ENCODE results near the gene LMAN1L. TPM values are rescaled to one million over a fixed set of nuclear protein-coding genes. Genes with fewer than 3 reads are reported as not detected.

LMAN1L gene
- total RNA-seq, 1 donor from 2014 or later: not detected

DNA sequence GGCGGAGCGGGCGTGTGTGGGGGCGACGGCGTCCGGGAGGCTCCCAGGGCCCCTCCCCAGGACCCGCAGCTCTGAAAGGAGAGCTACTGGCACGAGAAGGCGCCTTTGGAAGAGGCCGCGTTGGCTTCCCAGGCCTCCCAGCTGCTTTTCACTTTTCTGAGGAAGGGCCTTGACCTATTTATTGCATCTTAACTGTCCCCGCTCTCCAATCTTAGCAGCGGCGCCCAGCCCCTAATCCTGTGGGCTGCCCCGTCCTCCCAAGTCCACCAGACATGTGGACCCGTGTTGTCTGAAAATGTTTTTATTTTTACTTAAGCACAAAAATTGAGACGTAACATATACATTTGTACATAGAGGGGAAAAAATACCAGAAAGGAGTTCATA is 30.8 kb downstream of the LMAN1L start:
- peaks cover 23% of the 10 kb centered on the region for H3K36me3 Mint-ChIP-seq (ENCODE audit: unreplicated experiment)
- H3K27me3 Mint-ChIP-seq (ENCODE audit: unreplicated experiment): no peaks in the 10 kb centered on the region
- TF ChIP-seq, protein P1, sequence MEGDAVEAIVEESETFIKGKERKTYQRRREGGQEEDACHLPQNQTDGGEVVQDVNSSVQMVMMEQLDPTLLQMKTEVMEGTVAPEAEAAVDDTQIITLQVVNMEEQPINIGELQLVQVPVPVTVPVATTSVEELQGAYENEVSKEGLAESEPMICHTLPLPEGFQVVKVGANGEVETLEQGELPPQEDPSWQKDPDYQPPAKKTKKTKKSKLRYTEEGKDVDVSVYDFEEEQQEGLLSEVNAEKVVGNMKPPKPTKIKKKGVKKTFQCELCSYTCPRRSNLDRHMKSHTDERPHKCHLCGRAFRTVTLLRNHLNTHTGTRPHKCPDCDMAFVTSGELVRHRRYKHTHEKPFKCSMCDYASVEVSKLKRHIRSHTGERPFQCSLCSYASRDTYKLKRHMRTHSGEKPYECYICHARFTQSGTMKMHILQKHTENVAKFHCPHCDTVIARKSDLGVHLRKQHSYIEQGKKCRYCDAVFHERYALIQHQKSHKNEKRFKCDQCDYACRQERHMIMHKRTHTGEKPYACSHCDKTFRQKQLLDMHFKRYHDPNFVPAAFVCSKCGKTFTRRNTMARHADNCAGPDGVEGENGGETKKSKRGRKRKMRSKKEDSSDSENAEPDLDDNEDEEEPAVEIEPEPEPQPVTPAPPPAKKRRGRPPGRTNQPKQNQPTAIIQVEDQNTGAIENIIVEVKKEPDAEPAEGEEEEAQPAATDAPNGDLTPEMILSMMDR (IDR thresholded peaks at IDR 0.05): no peak
- DNase-seq (ENCODE audit: extremely low spot score, unreplicated experiment): no peak
- peak overlapping the region; percentile 94 for H3K27ac Mint-ChIP-seq (ENCODE audit: unreplicated experiment)
- H3K9me3 Mint-ChIP-seq (ENCODE audit: unreplicated experiment): no peaks in the 10 kb centered on the region
- H3K4me3 Mint-ChIP-seq (ENCODE audit: unreplicated experiment): peak overlapping the region; percentile 77
- H3K4me1 Mint-ChIP-seq (ENCODE audit: unreplicated experiment): peaks cover 20% of the 10 kb centered on the region

DNA sequence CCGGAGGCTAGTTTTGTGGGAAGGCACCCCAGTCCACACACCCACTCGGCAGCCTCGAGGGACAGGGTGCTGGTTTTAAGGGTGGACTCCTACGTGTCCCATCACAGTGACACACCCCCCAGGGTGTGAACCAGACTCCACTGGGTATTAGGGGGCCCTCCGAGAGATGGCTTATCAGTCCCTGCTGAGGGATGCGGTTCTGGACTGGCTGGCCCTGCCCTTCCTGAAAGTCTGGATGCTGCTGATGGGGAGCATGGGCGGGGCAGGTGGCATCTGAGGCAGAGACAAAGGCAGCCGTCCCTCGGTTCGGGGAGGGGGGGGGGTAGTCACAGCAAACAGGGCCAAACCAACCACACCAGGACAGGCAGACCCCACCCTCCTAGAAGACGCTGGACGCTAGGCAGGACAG is 31.3 kb downstream of the LMAN1L start:
- Mint-ChIP-seq H3K4me1 (ENCODE audit: unreplicated experiment) (peaks cover 20% of the 10 kb centered on the region), H3K4me3 (ENCODE audit: unreplicated experiment) (no peak overlapping the region), H3K27me3 (ENCODE audit: unreplicated experiment) (no peaks in the 10 kb centered on the region), H3K27ac (ENCODE audit: unreplicated experiment) (peak overlapping the region; percentile 94), H3K36me3 (ENCODE audit: unreplicated experiment) (peaks cover 25% of the 10 kb centered on the region), H3K9me3 (ENCODE audit: unreplicated experiment) (no peaks in the 10 kb centered on the region)
- no peak for DNase-seq (ENCODE audit: extremely low spot score, unreplicated experiment)
- TF ChIP-seq, protein P1 (IDR thresholded peaks at IDR 0.05): no peak

DNA sequence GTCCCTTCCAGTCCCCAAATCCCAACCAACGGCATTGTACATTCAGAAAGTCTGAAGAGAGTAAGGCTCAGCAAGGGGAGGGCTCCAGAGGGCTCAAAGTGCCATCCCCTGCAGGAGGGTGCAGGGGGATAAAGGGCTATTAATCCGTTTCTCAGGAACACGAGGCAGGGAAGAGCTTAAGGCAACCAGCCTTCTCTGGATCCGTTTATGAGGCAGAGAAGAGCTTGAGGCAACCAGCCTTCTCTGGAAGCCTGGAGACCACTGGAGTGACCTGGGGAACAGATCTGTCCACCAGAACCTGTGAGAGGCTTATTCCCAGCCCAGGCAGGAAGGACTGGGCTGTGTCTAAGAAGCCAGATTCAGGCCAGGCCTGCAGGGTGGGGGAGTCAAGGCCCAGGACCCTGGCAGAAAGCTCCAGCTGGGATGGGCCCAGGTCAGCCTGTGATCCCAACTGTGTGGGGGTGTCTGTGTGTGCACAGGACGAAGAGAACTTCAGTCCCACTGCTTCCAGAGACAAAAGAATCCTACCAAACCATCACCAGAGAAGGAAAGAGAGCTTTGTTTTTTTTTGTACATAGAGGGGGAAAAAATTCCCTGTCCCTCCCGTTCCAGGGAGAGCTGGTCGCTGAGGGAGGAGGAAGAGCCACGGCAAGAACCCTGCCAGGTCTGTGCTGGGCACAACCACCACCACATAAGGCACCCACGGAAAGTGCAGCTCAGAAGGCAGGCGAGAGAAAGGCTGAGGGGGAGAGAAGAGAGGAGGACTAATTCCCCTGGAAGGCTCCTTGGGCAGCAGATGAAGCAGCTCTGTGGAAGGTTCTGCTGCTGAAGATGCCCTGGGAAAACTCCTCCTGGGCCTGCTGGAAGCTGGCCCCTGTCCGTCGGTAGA is 31.9 kb downstream of the LMAN1L start:
- no peak for DNase-seq (ENCODE audit: extremely low spot score, unreplicated experiment)
- H3K4me1 Mint-ChIP-seq (ENCODE audit: unreplicated experiment): peaks cover 20% of the 10 kb centered on the region
- H3K27ac Mint-ChIP-seq (ENCODE audit: unreplicated experiment): peak overlapping the region; percentile 52
- peaks cover 24% of the 10 kb centered on the region for H3K36me3 Mint-ChIP-seq (ENCODE audit: unreplicated experiment)
- H3K9me3 Mint-ChIP-seq (ENCODE audit: unreplicated experiment): no peaks in the 10 kb centered on the region
- no peaks in the 10 kb centered on the region for H3K27me3 Mint-ChIP-seq (ENCODE audit: unreplicated experiment)
- TF ChIP-seq, protein P1 (IDR thresholded peaks at IDR 0.05): no peak
- no peak overlapping the region for H3K4me3 Mint-ChIP-seq (ENCODE audit: unreplicated experiment)

DNA sequence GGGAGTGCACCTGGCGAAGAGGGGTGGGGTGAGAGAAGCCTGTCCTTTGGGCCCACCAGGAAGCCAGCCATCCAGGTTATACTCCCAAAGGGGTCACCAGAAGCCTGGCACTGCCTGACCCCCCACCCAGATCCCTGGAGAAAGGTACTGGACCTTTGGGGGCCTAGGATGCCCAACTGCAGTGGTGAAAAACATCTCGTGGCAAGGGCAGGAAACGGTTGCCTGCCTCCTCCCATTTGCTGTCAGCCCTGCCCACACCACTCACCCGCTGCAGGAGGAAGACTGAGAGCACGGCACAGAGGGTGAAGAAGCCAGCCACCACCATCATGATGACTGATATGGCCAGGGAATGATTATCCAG is 32.6 kb downstream of the LMAN1L start:
- Mint-ChIP-seq H3K4me3 (ENCODE audit: unreplicated experiment) (no peak overlapping the region), H3K27me3 (ENCODE audit: unreplicated experiment) (no peaks in the 10 kb centered on the region), H3K27ac (ENCODE audit: unreplicated experiment) (no peak overlapping the region), H3K4me1 (ENCODE audit: unreplicated experiment) (peaks cover 20% of the 10 kb centered on the region), H3K36me3 (ENCODE audit: unreplicated experiment) (peaks cover 29% of the 10 kb centered on the region), H3K9me3 (ENCODE audit: unreplicated experiment) (no peaks in the 10 kb centered on the region)
- DNase-seq (ENCODE audit: extremely low spot score, unreplicated experiment): no peak
- TF ChIP-seq, protein P1 (IDR thresholded peaks at IDR 0.05): no peak

DNA sequence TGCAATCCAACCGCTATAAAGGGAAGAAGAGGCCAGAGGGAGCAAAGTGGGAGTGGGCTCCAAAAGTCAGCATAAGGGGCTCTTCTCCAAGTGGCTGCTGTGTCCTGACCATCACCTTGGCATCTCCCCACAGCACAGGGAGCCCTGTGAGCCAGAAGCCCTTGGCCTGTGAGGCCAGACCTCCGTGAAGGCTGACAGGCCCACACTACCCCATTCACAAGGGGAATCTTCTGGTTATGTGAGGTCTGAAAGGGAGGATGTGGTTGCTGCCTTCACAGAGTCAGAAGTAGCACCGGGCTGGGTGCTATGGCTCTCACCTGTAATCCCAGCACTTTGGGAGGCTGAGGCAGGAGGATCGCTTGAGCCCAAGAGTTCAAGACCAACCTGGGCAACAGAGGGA is 32.9 kb downstream of the LMAN1L start:
- H3K9me3 Mint-ChIP-seq (ENCODE audit: unreplicated experiment): no peaks in the 10 kb centered on the region
- no peaks in the 10 kb centered on the region for H3K27me3 Mint-ChIP-seq (ENCODE audit: unreplicated experiment)
- peaks cover 20% of the 10 kb centered on the region for H3K4me1 Mint-ChIP-seq (ENCODE audit: unreplicated experiment)
- TF ChIP-seq, protein P1 (IDR thresholded peaks at IDR 0.05): no peak
- DNase-seq (ENCODE audit: extremely low spot score, unreplicated experiment): no peak
- H3K27ac Mint-ChIP-seq (ENCODE audit: unreplicated experiment): no peak overlapping the region
- H3K36me3 Mint-ChIP-seq (ENCODE audit: unreplicated experiment): peaks cover 31% of the 10 kb centered on the region
- H3K4me3 Mint-ChIP-seq (ENCODE audit: unreplicated experiment): no peak overlapping the region
